ENCODE results near the gene DSC3. TPM values are rescaled to one million over a fixed set of nuclear protein-coding genes. Genes with fewer than 3 reads are reported as not detected.
"Not testable (repeated sequence)": the region's sequence is repeated elsewhere in the genome, so short reads cannot be mapped to it uniquely, and the experiment has no call there.

Gene DSC3
- total RNA-seq, 1 donor from 2014 or later: 0.24 TPM

DNA sequence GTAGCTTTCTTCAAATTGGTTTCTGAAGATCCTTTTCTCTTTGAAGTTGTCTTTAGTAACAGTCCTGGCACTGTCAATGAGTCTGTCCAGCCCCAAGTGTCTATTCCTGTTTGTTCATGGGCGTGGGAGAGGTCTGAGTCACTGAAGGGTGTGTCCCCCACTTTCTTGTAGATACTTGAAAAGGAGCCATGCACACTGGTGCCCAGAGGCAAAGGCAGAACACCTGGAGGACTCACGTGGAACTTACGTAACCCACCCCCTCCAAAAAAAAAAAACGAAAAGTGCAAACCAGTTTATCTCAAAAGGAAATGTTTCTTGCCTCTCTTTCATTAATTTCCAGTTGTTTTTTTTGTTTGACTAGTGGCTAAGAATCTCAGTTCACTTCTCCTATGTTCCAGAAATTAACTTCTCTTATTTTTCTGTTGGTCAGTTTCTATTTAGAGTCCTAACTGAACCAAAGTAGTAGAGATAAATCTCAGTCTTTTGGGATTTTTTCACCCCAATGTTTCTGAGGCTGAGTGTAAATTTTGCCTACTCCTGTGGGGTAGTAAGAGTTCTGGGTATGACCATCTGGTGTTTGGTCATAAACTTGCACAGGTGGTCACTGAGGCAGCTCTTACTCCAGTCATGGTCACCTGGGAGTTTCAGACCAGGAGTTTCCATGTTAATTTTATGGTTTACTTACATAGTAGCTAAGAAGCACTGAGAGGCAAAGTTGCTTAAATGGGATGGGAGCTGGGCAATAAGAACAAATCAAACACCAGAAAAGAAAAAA is 54.9 kb downstream of the DSC3 start:
- DNase-seq: peak; percentile 55
- H3K4me3 ChIP-seq: no peak overlapping the region
- no peaks in the 10 kb centered on the region for H3K36me3 ChIP-seq
- TF ChIP-seq, protein P1, sequence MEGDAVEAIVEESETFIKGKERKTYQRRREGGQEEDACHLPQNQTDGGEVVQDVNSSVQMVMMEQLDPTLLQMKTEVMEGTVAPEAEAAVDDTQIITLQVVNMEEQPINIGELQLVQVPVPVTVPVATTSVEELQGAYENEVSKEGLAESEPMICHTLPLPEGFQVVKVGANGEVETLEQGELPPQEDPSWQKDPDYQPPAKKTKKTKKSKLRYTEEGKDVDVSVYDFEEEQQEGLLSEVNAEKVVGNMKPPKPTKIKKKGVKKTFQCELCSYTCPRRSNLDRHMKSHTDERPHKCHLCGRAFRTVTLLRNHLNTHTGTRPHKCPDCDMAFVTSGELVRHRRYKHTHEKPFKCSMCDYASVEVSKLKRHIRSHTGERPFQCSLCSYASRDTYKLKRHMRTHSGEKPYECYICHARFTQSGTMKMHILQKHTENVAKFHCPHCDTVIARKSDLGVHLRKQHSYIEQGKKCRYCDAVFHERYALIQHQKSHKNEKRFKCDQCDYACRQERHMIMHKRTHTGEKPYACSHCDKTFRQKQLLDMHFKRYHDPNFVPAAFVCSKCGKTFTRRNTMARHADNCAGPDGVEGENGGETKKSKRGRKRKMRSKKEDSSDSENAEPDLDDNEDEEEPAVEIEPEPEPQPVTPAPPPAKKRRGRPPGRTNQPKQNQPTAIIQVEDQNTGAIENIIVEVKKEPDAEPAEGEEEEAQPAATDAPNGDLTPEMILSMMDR (IDR thresholded peaks at IDR 0.05): no peak
- intact Hi-C loops (cut with DNase I): no loop called here
- H3K4me1 ChIP-seq: peaks cover 5% of the 10 kb centered on the region
- H3K9me3 ChIP-seq: no peaks in the 10 kb centered on the region
- peak; percentile 95 to 99 for ATAC-seq
- no peak overlapping the region for H3K27ac ChIP-seq
- H3K27me3 ChIP-seq (ENCODE audit: low read depth): no peaks in the 10 kb centered on the region

DNA sequence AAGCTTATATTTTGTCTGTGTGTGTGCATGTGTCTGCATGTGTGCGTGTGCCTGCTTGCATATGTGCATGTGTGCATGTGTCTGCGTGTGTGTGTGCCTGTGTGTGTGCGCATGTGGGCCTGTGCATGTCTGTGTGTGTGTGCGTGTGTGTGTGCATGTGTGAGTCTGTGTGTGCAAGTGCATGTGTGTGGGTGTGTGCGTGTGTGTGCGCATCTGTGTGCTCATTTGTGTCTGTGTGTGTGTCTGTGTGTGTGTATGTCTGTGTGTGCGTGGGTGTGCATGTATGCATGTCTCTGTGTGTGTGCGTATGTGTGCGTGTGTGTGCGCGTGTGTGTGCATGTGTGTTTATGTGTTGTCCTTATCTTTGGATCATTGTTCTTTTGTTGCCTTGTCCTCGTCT is 56.8 kb downstream of the DSC3 start:
- H3K27ac ChIP-seq: no peak overlapping the region
- H3K9me3 ChIP-seq: no peaks in the 10 kb centered on the region
- no peak overlapping the region for H3K4me3 ChIP-seq
- no peak for DNase-seq
- intact Hi-C loops (cut with DNase I): no loop called here
- peaks cover 5% of the 10 kb centered on the region for H3K4me1 ChIP-seq
- TF ChIP-seq, protein P1 (IDR thresholded peaks at IDR 0.05): no peak
- H3K27me3 ChIP-seq (ENCODE audit: low read depth): no peaks in the 10 kb centered on the region
- no peak for ATAC-seq
- H3K36me3 ChIP-seq: no peaks in the 10 kb centered on the region

DNA sequence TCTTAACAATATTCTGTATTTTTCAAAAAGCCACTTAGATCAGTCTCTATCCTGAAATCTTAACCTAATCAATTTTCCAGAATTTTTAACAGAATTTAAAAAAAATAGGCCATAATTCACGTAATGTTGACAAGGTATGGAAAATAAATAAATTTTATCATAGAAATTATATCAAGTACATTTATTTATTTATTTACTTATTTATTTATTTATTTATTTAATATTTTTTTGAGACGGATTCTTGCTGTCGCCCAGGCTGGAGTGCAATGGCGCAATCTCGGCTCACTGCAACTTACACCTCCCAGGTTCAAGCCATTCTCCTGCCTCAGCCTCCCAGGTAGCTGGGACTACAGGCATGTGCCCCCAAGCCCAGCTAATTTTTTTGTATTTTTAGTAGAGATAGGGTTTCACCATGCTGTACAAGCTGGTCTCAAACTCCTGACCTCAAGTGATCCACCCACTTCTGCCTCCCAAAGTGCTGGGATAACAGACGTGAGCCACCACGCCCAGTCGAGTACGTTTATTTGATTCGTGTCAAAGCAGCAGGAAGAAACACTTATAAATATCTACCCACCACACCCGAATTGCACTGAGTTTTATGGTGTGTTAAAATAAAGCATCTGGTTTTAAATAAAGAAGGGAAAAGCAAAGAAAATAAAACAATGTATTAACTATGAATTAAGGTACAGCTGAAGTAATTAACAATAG is 60.1 kb downstream of the DSC3 start:
- Histone ChIP-seq H3K4me3 (no peak overlapping the region), H3K36me3 (no peaks in the 10 kb centered on the region), H3K9me3 (no peaks in the 10 kb centered on the region), H3K27ac (no peak overlapping the region), H3K4me1 (no peaks in the 10 kb centered on the region), H3K27me3 (ENCODE audit: low read depth) (no peaks in the 10 kb centered on the region)
- TF ChIP-seq, protein P1 (IDR thresholded peaks at IDR 0.05): no peak
- intact Hi-C loops (cut with DNase I): no loop called here
- no peak for ATAC-seq
- no peak for DNase-seq

- intact Hi-C loops (cut with DNase I); H3K4me3 ChIP-seq; H3K36me3 ChIP-seq; H3K27me3 ChIP-seq (ENCODE audit: low read depth); H3K9me3 ChIP-seq; H3K4me1 ChIP-seq; H3K27ac ChIP-seq; DNase-seq; ATAC-seq: not testable (repeated sequence)
These were observed 64.5 kb downstream of the DSC3 start for GRCh38 chr18:30978091-30978490.

GRCh38 chr18:30971338-30971956 is 71.1 kb downstream of the DSC3 start:
- Histone ChIP-seq H3K27ac (no peak overlapping the region), H3K4me3 (no peak overlapping the region), H3K36me3 (no peaks in the 10 kb centered on the region), H3K4me1 (no peaks in the 10 kb centered on the region), H3K27me3 (ENCODE audit: low read depth) (no peaks in the 10 kb centered on the region), H3K9me3 (no peaks in the 10 kb centered on the region)
- DNase-seq: no peak
- TF ChIP-seq, protein P1 (IDR thresholded peaks at IDR 0.05): peak; percentile 62
- ATAC-seq: peak in 1 of 2 donors; percentile 75
- intact Hi-C loops (cut with DNase I): no loop called here

All from lower lobe of right lung (tissue), 2 donors.